Choroid plexus epithelial cell (primary cell): ENCODE measurements around the gene KDM4F.

Experiments
- DNase-seq: peaks from one replicate; pipeline ENCODE4 v3.0.0-alpha.2; 2010; ENCODE audit warnings: low read depth
- H3K4me3 ChIP-seq: 2 replicates; pipeline ENCODE4 v1.5.1; 2011; ENCODE audit warnings: low read depth, mild to moderate bottlenecking, control low read depth, low read length, moderate library complexity
- TF ChIP-seq, protein P1 (sequence below): conservative IDR thresholded peaks from 2 replicates; pipeline ENCODE4 v1.5.1; 2011; ENCODE audit warnings: low read depth, mild to moderate bottlenecking, control low read depth, inconsistent platforms, low read length, moderate library complexity

KDM4F gene

DNA sequence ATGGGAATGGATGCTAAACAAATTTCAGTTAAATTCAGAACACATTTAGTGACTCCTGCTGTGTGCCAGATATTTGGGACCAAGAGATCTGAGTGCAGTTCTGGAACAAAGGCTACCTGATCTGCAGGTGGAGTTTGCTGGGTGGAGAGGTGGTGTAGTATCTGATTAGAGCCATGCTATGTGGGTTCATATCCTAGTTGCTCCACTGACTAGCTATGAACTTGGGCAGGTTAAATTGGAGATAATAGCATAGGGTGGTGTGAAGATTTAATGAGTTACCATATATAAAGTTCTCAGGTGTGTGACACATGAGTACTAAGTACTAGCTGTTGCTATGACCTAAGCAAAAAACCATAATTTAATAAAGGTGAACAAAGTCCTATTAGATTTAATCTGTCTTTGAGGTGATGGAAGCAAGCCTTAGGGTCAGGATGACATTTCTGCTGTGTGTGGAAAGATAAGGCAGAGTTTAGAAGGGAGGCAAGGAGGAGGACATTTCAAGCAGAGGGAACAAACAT, 42.5 kb downstream of the KDM4F start:
- TF ChIP-seq, protein P1, sequence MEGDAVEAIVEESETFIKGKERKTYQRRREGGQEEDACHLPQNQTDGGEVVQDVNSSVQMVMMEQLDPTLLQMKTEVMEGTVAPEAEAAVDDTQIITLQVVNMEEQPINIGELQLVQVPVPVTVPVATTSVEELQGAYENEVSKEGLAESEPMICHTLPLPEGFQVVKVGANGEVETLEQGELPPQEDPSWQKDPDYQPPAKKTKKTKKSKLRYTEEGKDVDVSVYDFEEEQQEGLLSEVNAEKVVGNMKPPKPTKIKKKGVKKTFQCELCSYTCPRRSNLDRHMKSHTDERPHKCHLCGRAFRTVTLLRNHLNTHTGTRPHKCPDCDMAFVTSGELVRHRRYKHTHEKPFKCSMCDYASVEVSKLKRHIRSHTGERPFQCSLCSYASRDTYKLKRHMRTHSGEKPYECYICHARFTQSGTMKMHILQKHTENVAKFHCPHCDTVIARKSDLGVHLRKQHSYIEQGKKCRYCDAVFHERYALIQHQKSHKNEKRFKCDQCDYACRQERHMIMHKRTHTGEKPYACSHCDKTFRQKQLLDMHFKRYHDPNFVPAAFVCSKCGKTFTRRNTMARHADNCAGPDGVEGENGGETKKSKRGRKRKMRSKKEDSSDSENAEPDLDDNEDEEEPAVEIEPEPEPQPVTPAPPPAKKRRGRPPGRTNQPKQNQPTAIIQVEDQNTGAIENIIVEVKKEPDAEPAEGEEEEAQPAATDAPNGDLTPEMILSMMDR: no peak
- H3K4me3 ChIP-seq: peak overlapping the region; percentile 85
- DNase-seq: no peak

- peak overlapping the region; percentile 3 for H3K4me3 ChIP-seq
- TF ChIP-seq, protein P1: peak; percentile 69
- DNase-seq: peak; percentile 84
Observed at GRCh38 chr11:95092549-95093324, 43.5 kb downstream of the KDM4F start.

- no peak for DNase-seq
- TF ChIP-seq, protein P1: no peak
- no peak overlapping the region for H3K4me3 ChIP-seq
Observed at GRCh38 chr11:95093548-95093947, 44.3 kb downstream of the KDM4F start.

GRCh38 chr11:95095858-95096587, 46.8 kb downstream of the KDM4F start:
- no peak overlapping the region for H3K4me3 ChIP-seq
- peak; percentile 73 for DNase-seq
- TF ChIP-seq, protein P1: no peak

DNA sequence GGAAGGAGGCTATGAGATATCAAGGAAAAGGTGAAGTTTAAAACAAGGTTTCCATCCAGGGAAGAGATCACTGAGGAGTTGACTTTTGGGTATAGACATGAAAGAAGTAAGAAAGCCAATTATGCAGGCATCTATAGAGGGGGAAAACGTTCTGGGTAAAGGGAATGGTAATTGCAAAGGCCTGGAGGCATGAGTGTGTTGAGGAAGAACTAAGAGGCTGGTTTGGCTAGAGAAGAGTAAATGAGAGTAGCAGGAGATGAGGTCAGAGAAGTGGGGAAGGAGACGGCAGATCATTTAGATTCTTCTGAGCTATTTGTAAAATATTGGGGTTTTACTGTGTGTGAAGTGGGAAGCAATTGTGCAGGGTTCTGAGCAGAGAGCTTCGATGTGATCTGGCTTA, 48.0 kb downstream of the KDM4F start:
- no peak overlapping the region for H3K4me3 ChIP-seq
- DNase-seq: no peak
- TF ChIP-seq, protein P1: no peak

- TF ChIP-seq, protein P1: no peak
- DNase-seq: no peak
- no peak overlapping the region for H3K4me3 ChIP-seq
Observed at GRCh38 chr11:95098826-95099225, 49.6 kb downstream of the KDM4F start.
